Stimulated activated CD8-positive, alpha-beta memory T cell treated with anti-CD3 and anti-CD28 coated beads, Interleukin-12 subunit alpha, Interleukin-12 subunit beta, amount 100 ng/mL, for 24 hours (primary cell): ENCODE data around the gene SLC6A18.
"Not testable (repeated sequence)": the region's sequence is repeated elsewhere in the genome, so short reads cannot be mapped to it uniquely, and the experiment has no call there.

Source experiments
- DNase-seq: peaks from one replicate; pipeline ENCODE4 v3.0.0-alpha.2; 2020; ENCODE audit errors: extremely low read depth

SLC6A18 gene

DNA sequence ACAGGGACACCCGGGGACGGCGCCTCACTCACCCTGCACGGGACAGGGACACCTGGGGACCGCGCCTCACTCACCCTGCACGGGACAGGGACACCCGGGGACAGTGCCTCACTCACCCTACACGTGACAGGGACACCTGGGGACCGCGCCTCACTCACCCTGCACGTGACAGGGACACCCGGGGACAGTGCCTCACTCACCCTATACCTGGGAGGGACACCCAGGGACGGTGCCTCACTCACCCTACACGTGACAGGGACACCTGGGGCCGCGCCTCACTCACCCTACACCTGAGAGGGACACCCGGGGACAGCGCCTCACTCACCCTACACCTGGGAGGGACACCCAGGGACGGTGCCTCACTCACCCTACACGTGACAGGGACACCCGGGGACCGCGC lies 65.8 kb downstream of the SLC6A18 start:
- not testable (repeated sequence) for DNase-seq

DNA sequence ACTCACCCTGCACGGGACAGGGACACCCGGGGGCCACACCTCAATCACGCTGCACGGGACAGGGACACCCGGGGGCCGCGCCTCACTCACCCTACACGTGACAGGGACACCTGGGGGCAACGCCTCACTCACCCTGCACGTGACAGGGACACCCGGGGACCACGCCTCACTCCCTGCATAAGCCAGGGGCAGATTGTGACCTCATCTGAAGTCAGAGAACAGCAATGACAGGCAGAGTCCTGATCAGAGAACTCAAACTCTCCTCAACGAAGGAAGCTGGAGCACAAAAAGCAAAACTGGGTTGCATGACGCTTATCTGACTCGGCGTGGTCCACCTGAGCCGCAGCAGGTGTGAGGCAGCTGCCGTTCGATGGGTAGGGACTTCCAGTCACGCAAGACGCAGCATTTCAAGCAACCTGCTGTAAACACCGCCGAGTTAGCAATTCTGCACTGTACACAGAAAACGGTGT lies 66.5 kb downstream of the SLC6A18 start:
- no peak for DNase-seq

DNA sequence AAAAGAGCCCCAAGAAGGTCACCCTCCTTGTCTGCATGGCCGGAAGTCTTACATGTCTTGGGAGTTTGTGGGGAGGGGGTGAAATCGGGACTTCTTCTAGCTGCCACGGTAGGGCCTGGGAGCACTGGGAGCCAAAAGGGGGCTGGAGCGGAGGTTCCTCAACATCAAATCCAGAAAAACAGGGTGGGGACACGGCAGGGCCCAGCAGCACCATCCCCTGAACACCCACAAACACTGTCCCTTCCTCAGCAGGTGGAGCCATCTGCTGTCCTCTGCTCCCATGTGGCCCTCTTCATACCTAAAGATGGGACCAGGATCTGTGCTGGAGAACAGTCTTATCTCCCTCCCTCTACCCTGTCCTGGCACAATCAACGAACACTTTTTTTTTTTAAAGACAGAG lies 67.0 kb downstream of the SLC6A18 start:
- no peak for DNase-seq

DNA sequence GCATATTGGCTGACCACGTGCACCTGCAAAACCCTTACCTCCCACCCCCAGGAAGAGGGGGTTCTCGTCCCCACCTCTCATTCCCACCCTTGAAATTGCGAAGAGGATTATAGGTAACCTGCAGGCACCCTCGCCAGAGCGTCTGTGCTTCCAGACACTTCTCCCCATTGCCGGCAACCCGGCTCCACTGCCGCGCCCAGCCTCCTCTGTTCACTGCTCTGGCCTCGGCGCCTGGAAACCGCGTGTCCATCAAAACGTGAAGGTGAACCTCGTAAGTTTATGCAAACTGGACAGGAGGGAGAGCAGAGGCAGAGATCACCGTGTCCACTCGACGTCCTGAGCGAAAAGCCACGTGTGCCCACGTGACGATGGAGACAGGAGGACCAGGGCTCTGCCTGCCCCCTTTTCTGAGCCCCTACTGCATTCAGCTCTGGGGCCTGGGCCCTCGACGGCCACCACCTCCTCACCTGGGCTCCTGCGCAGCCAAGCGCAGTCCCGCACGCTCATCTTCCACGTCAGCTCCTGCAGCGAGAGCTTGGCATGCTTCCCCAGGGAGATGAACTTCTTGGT lies 67.8 kb downstream of the SLC6A18 start:
- no peak for DNase-seq

DNA sequence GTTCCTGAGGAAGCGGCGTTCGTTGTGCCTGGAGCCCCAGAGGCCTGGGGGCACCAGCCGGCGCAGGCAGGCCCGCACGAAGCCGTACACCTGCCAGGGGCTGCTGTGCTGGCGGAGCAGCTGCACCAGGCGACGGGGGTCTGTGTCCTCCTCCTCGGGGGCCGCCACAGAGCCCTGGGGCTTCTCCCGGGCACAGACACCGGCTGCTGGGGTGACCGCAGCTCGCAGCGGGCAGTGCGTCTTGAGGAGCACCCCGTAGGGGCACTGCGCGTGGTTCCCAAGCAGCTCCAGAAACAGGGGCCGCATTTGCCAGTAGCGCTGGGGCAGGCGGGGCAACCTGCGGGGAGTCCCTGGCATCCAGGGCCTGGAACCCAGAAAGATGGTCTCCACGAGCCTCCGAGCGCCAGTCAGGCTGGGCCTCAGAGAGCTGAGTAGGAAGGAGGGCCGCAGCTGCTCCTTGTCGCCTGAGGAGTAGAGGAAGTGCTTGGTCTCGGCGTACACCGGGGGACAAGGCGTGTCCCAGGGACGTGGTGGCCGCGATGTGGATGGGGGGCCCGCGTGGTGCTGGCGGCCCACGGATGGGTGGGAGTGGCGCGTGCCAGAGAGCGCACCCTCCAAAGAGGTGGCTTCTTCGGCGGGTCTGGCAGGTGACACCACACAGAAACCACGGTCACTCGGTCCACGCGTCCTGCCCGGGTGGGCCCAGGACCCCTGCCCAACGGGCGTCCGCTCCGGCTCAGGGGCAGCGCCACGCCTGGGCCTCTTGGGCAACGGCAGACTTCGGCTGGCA lies 68.4 kb downstream of the SLC6A18 start:
- no peak for DNase-seq

DNA sequence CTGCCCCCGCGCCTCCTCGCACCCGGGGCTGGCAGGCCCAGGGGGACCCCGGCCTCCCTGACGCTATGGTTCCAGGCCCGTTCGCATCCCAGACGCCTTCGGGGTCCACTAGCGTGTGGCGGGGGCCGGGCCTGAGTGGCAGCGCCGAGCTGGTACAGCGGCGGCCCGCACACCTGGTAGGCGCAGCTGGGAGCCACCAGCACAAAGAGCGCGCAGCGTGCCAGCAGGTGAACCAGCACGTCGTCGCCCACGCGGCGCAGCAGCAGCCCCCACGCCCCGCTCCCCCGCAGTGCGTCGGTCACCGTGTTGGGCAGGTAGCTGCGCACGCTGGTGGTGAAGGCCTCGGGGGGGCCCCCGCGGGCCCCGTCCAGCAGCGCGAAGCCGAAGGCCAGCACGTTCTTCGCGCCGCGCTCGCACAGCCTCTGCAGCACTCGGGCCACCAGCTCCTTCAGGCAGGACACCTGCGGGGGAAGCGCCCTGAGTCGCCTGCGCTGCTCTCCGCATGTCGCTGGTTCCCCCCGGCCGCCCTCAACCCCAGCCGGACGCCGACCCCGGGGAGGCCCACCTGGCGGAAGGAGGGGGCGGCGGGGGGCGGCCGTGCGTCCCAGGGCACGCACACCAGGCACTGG lies 69.1 kb downstream of the SLC6A18 start:
- no peak for DNase-seq

DNA sequence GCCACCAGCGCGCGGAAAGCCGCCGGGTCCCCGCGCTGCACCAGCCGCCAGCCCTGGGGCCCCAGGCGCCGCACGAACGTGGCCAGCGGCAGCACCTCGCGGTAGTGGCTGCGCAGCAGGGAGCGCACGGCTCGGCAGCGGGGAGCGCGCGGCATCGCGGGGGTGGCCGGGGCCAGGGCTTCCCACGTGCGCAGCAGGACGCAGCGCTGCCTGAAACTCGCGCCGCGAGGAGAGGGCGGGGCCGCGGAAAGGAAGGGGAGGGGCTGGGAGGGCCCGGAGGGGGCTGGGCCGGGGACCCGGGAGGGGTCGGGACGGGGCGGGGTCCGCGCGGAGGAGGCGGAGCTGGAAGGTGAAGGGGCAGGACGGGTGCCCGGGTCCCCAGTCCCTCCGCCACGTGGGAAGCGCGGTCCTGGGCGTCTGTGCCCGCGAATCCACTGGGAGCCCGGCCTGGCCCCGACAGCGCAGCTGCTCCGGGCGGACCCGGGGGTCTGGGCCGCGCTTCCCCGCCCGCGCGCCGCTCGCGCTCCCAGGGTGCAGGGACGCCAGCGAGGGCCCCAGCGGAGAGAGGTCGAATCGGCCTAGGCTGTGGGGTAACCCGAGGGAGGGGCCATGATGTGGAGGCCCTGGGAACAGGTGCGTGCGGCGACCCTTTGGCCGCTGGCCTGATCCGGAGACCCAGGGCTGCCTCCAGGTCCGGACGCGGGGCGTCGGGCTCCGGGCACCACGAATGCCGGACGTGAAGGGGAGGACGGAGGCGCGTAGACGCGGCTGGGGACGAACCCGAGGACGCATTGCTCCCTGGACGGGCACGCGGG lies 69.9 kb downstream of the SLC6A18 start, which contains the start of gene TERT:
TSS of gene TERT (minus strand) at position 234 of the 815 bp plus-strand sequence. CDS start at position 155, 79 bp downstream.
- peak; percentile 51 for DNase-seq

DNA sequence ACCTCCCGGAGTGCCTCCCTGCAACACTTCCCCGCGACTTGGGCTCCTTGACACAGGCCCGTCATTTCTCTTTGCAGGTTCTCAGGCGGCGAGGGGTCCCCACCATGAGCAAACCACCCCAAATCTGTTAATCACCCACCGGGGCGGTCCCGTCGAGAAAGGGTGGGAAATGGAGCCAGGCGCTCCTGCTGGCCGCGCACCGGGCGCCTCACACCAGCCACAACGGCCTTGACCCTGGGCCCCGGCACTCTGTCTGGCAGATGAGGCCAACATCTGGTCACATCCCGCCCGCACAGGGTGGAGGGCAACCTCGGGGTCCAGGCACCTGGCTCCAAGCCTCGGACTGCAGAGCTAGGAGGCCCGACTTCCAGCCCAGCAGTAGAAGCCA lies 70.5 kb downstream of the SLC6A18 start:
- DNase-seq: no peak
